CD14-positive monocyte (primary cell): ENCODE data around the gene MYPN. TPM values are rescaled to one million over a fixed set of nuclear protein-coding genes. Genes with fewer than 3 reads are reported as not detected.
"Not testable (repeated sequence)": the region's sequence is repeated elsewhere in the genome, so short reads cannot be mapped to it uniquely, and the experiment has no call there.

Experiments used
- DNase-seq, 3 donors: peaks; one replicate each; pipeline ENCODE4 v3.0.0-alpha.2; 2011 to 2022
- H2AFZ ChIP-seq: 2 replicates; pipeline ENCODE4 v1.6.0; 2012; ENCODE audit warnings: mild to moderate bottlenecking, low read depth, low read length, inconsistent platforms; ENCODE audit not compliant: insufficient read depth, poor library complexity, severe bottlenecking
- H3K27ac ChIP-seq, 2 donors: 1 replicate in 1 of 2; 2 replicates in 1 of 2; pipeline ENCODE4 v1.5.1; 2012 to 2013; ENCODE audit warnings: low read length in 2 of 2, control low read depth in 1 of 2, inconsistent platforms in 1 of 2, low read depth in 1 of 2, mild to moderate bottlenecking in 1 of 2
- H3K27me3 ChIP-seq, 2 donors: one replicate each; pipeline versions ENCODE4 v1.6.0 to v1.6.1; 2011 to 2013; ENCODE audit warnings: low read length in 2 of 2; ENCODE audit not compliant: control insufficient read depth in 2 of 2, insufficient read depth in 2 of 2
- H3K36me3 ChIP-seq, 2 donors: replicated peaks in 1 of 2; 1 replicate in 1 of 2; 2 replicates in 1 of 2; pipeline versions ENCODE4 v1.5.1 to v1.6.1; 2012 to 2013; ENCODE audit warnings: low read length in 2 of 2, control low read depth in 1 of 2, inconsistent platforms in 1 of 2, mild to moderate bottlenecking in 1 of 2; ENCODE audit not compliant: insufficient read depth in 2 of 2, control insufficient read depth in 1 of 2
- H3K4me1 ChIP-seq, 2 donors: 1 replicate in 1 of 2; 2 replicates in 1 of 2; pipeline versions ENCODE4 v1.5.1 to v1.6.1; 2012 to 2013; ENCODE audit warnings: low read length in 2 of 2, control low read depth in 1 of 2, inconsistent platforms in 1 of 2, mild to moderate bottlenecking in 1 of 2, moderate library complexity in 1 of 2; ENCODE audit not compliant: insufficient read depth in 2 of 2, control insufficient read depth in 1 of 2
- H3K4me2 ChIP-seq: replicated peaks from 2 replicates; pipeline ENCODE3; 2012; ENCODE audit warnings: low read length, moderate library complexity, mild to moderate bottlenecking; ENCODE audit not compliant: poor library complexity, severe bottlenecking; ENCODE audit errors: extremely low read depth
- H3K4me3 ChIP-seq, 3 experiments: fragments of 200-600 bp in 1 of 3; sonication (generic) in 1 of 3; replicated peaks in 1 of 3; 1 replicate in 2 of 3; 2 replicates in 1 of 3; pipeline ENCODE4 v1.5.1; 2011 to 2013; ENCODE audit warnings: low read length in 3 of 3, mild to moderate bottlenecking in 3 of 3, control low read depth in 2 of 3, low read depth in 2 of 3, inconsistent platforms in 1 of 3, moderate library complexity in 1 of 3
- H3K79me2 ChIP-seq: 2 replicates; pipeline ENCODE4 v1.6.0; 2012; ENCODE audit warnings: mild to moderate bottlenecking, control low read depth, inconsistent platforms, low read length, moderate library complexity; ENCODE audit not compliant: insufficient read depth
- H3K9ac ChIP-seq: 2 replicates; pipeline ENCODE4 v1.6.0; 2017; ENCODE audit warnings: low read length, mild to moderate bottlenecking; ENCODE audit not compliant: insufficient read depth, poor library complexity, severe bottlenecking
- H3K9me3 ChIP-seq, 2 donors: replicated peaks in 1 of 2; 1 replicate in 1 of 2; 2 replicates in 1 of 2; pipeline versions ENCODE4 v1.5.1 to v1.6.1; 2012 to 2013; ENCODE audit warnings: low read length in 2 of 2, control low read depth in 1 of 2; ENCODE audit not compliant: control insufficient read depth in 1 of 2, insufficient read depth in 1 of 2
- H4K20me1 ChIP-seq: 2 replicates; pipeline ENCODE4 v1.6.0; 2012; ENCODE audit warnings: mild to moderate bottlenecking, low read length, control low read depth, moderate library complexity; ENCODE audit not compliant: insufficient read depth
- H3K27ac Mint-ChIP-seq, 7 donors: one replicate each; pipeline ENCODE4 v1.8.0; 2020; ENCODE audit warnings: mild to moderate bottlenecking in 7 of 7, mixed read lengths in 7 of 7, moderate library complexity in 6 of 7, inconsistent platforms in 2 of 7
- H3K27me3 Mint-ChIP-seq, 3 donors: one replicate each; pipeline ENCODE4 v1.8.0; 2021 to 2022; ENCODE audit warnings: low read depth in 3 of 3, mild to moderate bottlenecking in 3 of 3, mixed read lengths in 3 of 3, moderate library complexity in 3 of 3, inconsistent platforms in 1 of 3
- H3K36me3 Mint-ChIP-seq, 2 donors: one replicate each; pipeline ENCODE4 v1.8.0; 2020; ENCODE audit warnings: mixed read lengths in 2 of 2, inconsistent platforms in 1 of 2, mild to moderate bottlenecking in 1 of 2
- H3K4me1 Mint-ChIP-seq: one replicate; pipeline ENCODE4 v1.8.0; 2020; ENCODE audit warnings: mild to moderate bottlenecking, mixed read lengths
- H3K4me3 Mint-ChIP-seq, 2 donors: one replicate each; pipeline ENCODE4 v1.8.0; 2020; ENCODE audit warnings: mild to moderate bottlenecking in 2 of 2, mixed read lengths in 2 of 2, moderate library complexity in 1 of 2
- H3K9me3 Mint-ChIP-seq, 7 donors: one replicate each; pipeline ENCODE4 v1.8.0; 2020 to 2022; ENCODE audit warnings: mixed read lengths in 7 of 7, mild to moderate bottlenecking in 6 of 7, moderate library complexity in 6 of 7, inconsistent platforms in 2 of 7
- CTCF ChIP-seq: fragments of 200-600 bp; IDR thresholded peaks from one replicate; pipeline ENCODE4 v1.8.0; 2022; ENCODE audit warnings: antibody characterized with exemption, mild to moderate bottlenecking
- WGBS: methylation state at CpG from one replicate; pipeline ENCODE4 v1.1.5; 2013; ENCODE audit warnings: missing lambda C conversion rate; ENCODE audit not compliant: insufficient coverage; 5-methylcytosine and 5-hydroxymethylcytosine counted together
- intact Hi-C, 2 donors: fragments of 100-400 bp; cut with micrococcal nuclease; formaldehyde crosslinking; loops; one replicate each; pipeline versions ENCODE4 v1.15.0 to v1.15.1; 2023
- polyA plus RNA-seq, 3 donors: library from polyadenylated mRNA; depleted of rRNA in 1 of 3; unstranded in 2 of 3; stranded (reverse) in 1 of 3; fragments of 300-500 nt in 2 of 3; fragments of >200 nt in 1 of 3; fragmentation: Illumina TruSeq in 2 of 3; gene quantifications; 1 replicate in 2 of 3; 2 replicates in 1 of 3; pipeline ENCODE4 v1.2.3, GENCODE V29; 2012 to 2021

MYPN gene
- polyA plus RNA-seq, 3 donors: not detected

GRCh38 chr10:68194290-68194689 is 85.0 kb downstream of the MYPN start:
- H3K4me1 Mint-ChIP-seq: no peaks in the 10 kb centered on the region
- H2AFZ ChIP-seq: no peak overlapping the region
- no peak overlapping the region for H3K27ac ChIP-seq
- no peak for DNase-seq
- no peaks in the 10 kb centered on the region for H3K36me3 ChIP-seq
- intact Hi-C loops: no loop called here
- no peaks in the 10 kb centered on the region for H3K4me1 ChIP-seq
- H3K9me3 ChIP-seq: no peaks in the 10 kb centered on the region
- H3K36me3 Mint-ChIP-seq: no peaks in the 10 kb centered on the region
- H3K27me3 ChIP-seq: no peaks in the 10 kb centered on the region
- no peak overlapping the region for H3K9ac ChIP-seq
- WGBS: 96% methylated on average over 5 of the region's 6 CpGs
- no peak overlapping the region for H3K27ac Mint-ChIP-seq
- no peak overlapping the region for H3K4me3 ChIP-seq
- peaks cover 0 to 8% (median 3%) of the 10 kb centered on the region in 7 donors for H3K9me3 Mint-ChIP-seq
- H3K27me3 Mint-ChIP-seq: peaks cover 2 to 6% (median 5%) of the 10 kb centered on the region in 3 donors
- no peak overlapping the region for H3K4me2 ChIP-seq
- TF ChIP-seq CTCF: no peak
- no peak overlapping the region for H3K4me3 Mint-ChIP-seq
- no peaks in the 10 kb centered on the region for H3K79me2 ChIP-seq
- no peaks in the 10 kb centered on the region for H4K20me1 ChIP-seq

- H3K4me1 ChIP-seq, H3K79me2 ChIP-seq, H3K27me3 ChIP-seq, H3K27ac Mint-ChIP-seq, H3K36me3 ChIP-seq, DNase-seq, H3K9me3 Mint-ChIP-seq, H3K27me3 Mint-ChIP-seq, H3K4me2 ChIP-seq, H3K9ac ChIP-seq, H3K36me3 Mint-ChIP-seq, H3K9me3 ChIP-seq, H3K27ac ChIP-seq, H4K20me1 ChIP-seq, intact Hi-C loops, H3K4me3 ChIP-seq, H3K4me1 Mint-ChIP-seq, H2AFZ ChIP-seq: not testable (repeated sequence)
- WGBS: no CpG with 5 or more reads among the region's 2 CpGs
- peak overlapping the region in 1 of 2 donors; percentile 13 for H3K4me3 Mint-ChIP-seq
Observed at GRCh38 chr10:68195776-68196175, 86.5 kb downstream of the MYPN start.
